ENCODE results near the gene YPEL1. TPM values are rescaled to one million over a fixed set of nuclear protein-coding genes. Genes with fewer than 3 reads are reported as not detected.

YPEL1 gene
- 1.8 and 2.2 TPM in 2 replicates for total RNA-seq

- peak within 1 kb of the TSS; percentile 68 for H3K4me3 ChIP-seq (ENCODE audit: insufficient read depth, low read length)
- H3K27me3 ChIP-seq (ENCODE audit: insufficient read depth, low read length): peaks cover 25% of the 10 kb centered on the region
- H3K36me3 ChIP-seq (ENCODE audit: insufficient read depth, low read length): no peaks in the 10 kb centered on the region
- DNase-seq (ENCODE audit: insufficient read length, low spot score, missing footprints): peak; percentile 100
- H2AFZ ChIP-seq (ENCODE audit: low read length): peak within 1 kb of the TSS; percentile 78
- H3K9me3 ChIP-seq (ENCODE audit: low read depth, low read length): no peaks in the 10 kb centered on the region
- no peaks in the 10 kb centered on the region for H3K79me2 ChIP-seq (ENCODE audit: insufficient read depth, low read length)
- H3K4me1 ChIP-seq (ENCODE audit: insufficient read depth, low read length): peaks cover 8% of the 10 kb centered on the region
- no peaks in the 10 kb centered on the region for H4K20me1 ChIP-seq (ENCODE audit: insufficient read depth, low read length)
- no peak for TF ChIP-seq CTCF (IDR thresholded peaks at IDR 0.05; ENCODE audit: extremely low read depth, low read depth, low read length)
- H3K4me2 ChIP-seq (ENCODE audit: insufficient read depth, low read length): peak within 1 kb of the TSS; percentile 85
- no peak within 1 kb of the TSS for H3K27ac ChIP-seq (ENCODE audit: low read depth, low read length)
Observed at GRCh38 chr22:21735200-21736083, at the start of gene YPEL1. Gene YPEL1 (minus strand): TSS chr22:21735794. CDS start chr22:21710744, 25,050 bp downstream.

- Histone ChIP-seq H3K36me3 (ENCODE audit: insufficient read depth, low read length) (peaks cover 24% of the 10 kb centered on the region), H3K4me2 (ENCODE audit: insufficient read depth, low read length) (no peak overlapping the region), H3K79me2 (ENCODE audit: insufficient read depth, low read length) (peaks cover 19% of the 10 kb centered on the region), H3K4me1 (ENCODE audit: insufficient read depth, low read length) (peaks cover 12% of the 10 kb centered on the region), H2AFZ (ENCODE audit: low read length) (no peak overlapping the region), H3K9me3 (ENCODE audit: low read depth, low read length) (no peaks in the 10 kb centered on the region), H3K4me3 (ENCODE audit: insufficient read depth, low read length) (no peak overlapping the region), H3K27ac (ENCODE audit: low read depth, low read length) (no peak overlapping the region), H4K20me1 (ENCODE audit: insufficient read depth, low read length) (peaks cover 12% of the 10 kb centered on the region), H3K27me3 (ENCODE audit: insufficient read depth, low read length) (no peaks in the 10 kb centered on the region)
- no peak for DNase-seq (ENCODE audit: insufficient read length, low spot score, missing footprints)
- no peak for TF ChIP-seq CTCF (IDR thresholded peaks at IDR 0.05; ENCODE audit: extremely low read depth, low read depth, low read length)
Observed at GRCh38 chr22:21780259-21780658, 44.7 kb upstream of the YPEL1 start.

DNA sequence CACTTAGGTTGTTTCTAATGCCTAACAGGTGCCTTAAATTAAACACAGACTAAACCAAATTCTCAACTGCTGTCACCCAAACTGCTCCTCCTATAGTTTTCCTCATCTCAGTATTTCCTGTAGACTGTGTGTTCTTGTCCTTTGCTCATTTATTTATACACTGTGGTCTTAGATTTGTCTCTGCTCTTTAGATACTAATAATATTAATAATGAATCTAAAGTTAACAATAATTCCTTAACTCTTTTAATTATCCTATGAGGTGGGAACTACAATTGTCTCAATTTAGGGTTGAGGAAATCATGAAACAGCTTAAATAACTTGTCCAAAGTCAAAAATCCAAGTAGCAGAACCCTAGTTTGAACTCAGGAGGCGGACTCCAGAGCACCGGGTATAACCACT, 43.9 kb upstream of the YPEL1 start:
- H3K36me3 ChIP-seq (ENCODE audit: insufficient read depth, low read length): peaks cover 16% of the 10 kb centered on the region
- H3K9me3 ChIP-seq (ENCODE audit: low read depth, low read length): no peaks in the 10 kb centered on the region
- no peak overlapping the region for H3K4me2 ChIP-seq (ENCODE audit: insufficient read depth, low read length)
- no peaks in the 10 kb centered on the region for H3K27me3 ChIP-seq (ENCODE audit: insufficient read depth, low read length)
- peaks cover 14% of the 10 kb centered on the region for H4K20me1 ChIP-seq (ENCODE audit: insufficient read depth, low read length)
- no peak for DNase-seq (ENCODE audit: insufficient read length, low spot score, missing footprints)
- H3K4me1 ChIP-seq (ENCODE audit: insufficient read depth, low read length): peaks cover 12% of the 10 kb centered on the region
- peak overlapping the region; percentile 25 for H3K27ac ChIP-seq (ENCODE audit: low read depth, low read length)
- H3K4me3 ChIP-seq (ENCODE audit: insufficient read depth, low read length): no peak overlapping the region
- TF ChIP-seq CTCF (IDR thresholded peaks at IDR 0.05; ENCODE audit: extremely low read depth, low read depth, low read length): no peak
- H3K79me2 ChIP-seq (ENCODE audit: insufficient read depth, low read length): peaks cover 14% of the 10 kb centered on the region
- H2AFZ ChIP-seq (ENCODE audit: low read length): no peak overlapping the region

DNA sequence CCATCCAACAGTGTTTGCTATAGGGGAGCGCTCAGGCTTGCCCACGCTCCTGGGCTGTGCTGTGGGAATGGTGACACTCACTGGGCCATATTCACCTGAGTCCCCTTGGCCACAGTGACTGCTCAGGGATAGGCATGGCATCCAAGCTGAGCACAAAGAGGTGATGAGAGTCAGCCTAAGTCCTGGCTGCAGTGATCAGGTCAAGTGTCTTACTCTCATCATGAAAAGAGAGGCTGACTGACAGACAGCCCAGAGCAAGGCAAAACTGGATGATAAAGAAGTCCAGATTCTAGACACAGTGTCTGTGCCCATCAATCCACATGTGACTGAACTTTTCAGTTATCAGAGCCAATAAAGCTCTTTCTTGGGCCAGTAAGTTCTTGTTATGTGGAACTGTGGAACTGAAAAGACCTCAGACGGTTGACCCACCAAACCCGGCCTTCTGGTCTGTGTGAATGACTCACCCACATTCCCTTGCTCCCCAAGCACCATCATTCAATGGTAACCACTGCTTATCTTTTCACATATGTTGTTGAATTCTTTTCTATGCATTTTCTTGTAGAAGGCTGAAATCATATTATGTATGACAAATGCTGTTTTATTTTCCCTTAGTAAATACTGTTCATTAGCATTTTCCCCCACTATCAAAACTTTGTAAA, 43.2 kb upstream of the YPEL1 start:
- H2AFZ ChIP-seq (ENCODE audit: low read length): no peak overlapping the region
- peaks cover 17% of the 10 kb centered on the region for H4K20me1 ChIP-seq (ENCODE audit: insufficient read depth, low read length)
- peak; percentile 95 for DNase-seq (ENCODE audit: insufficient read length, low spot score, missing footprints)
- no peak overlapping the region for H3K4me2 ChIP-seq (ENCODE audit: insufficient read depth, low read length)
- H3K4me1 ChIP-seq (ENCODE audit: insufficient read depth, low read length): peaks cover 12% of the 10 kb centered on the region
- no peaks in the 10 kb centered on the region for H3K27me3 ChIP-seq (ENCODE audit: insufficient read depth, low read length)
- TF ChIP-seq CTCF (IDR thresholded peaks at IDR 0.05; ENCODE audit: extremely low read depth, low read depth, low read length): no peak
- peaks cover 14% of the 10 kb centered on the region for H3K79me2 ChIP-seq (ENCODE audit: insufficient read depth, low read length)
- no peak overlapping the region for H3K4me3 ChIP-seq (ENCODE audit: insufficient read depth, low read length)
- no peaks in the 10 kb centered on the region for H3K9me3 ChIP-seq (ENCODE audit: low read depth, low read length)
- H3K36me3 ChIP-seq (ENCODE audit: insufficient read depth, low read length): peaks cover 16% of the 10 kb centered on the region
- peak overlapping the region; percentile 30 for H3K27ac ChIP-seq (ENCODE audit: low read depth, low read length)
